Transverse colon (tissue), 4 donors: Measurements from ENCODE around the gene GPR152.

Experiments
- CTCF ChIP-seq, 5 experiments: fragments of 200-600 bp in 3 of 5; fragments of 450-650 bp in 2 of 5; sonication (generic) in 3 of 5; IDR thresholded peaks; 1 replicate in 2 of 5; 2 replicates in 3 of 5; pipeline ENCODE4 v1.5.1; 2016 to 2017; ENCODE audit warnings: antibody characterized with exemption in 5 of 5, inconsistent platforms in 3 of 5, mild to moderate bottlenecking in 2 of 5, moderate library complexity in 1 of 5
- POLR2A ChIP-seq: fragments of 450-650 bp; IDR thresholded peaks from one replicate; pipeline ENCODE4 v1.6.1; 2016; ENCODE audit warnings: antibody characterized with exemption, mild to moderate bottlenecking, moderate library complexity
- POLR2AphosphoS5 ChIP-seq, 3 donors: sonication (generic); formaldehyde crosslinking; IDR thresholded peaks; one replicate each; pipeline ENCODE4 v1.6.1; 2016; ENCODE audit warnings: antibody characterized with exemption in 3 of 3

- TF ChIP-seq POLR2A (no peak), CTCF (IDR thresholded peaks at IDR 0.05) (no peak), POLR2AphosphoS5 (IDR thresholded peaks at IDR 0.05) (no peak)
Measured at GRCh38 chr11:67497656-67498291, 45.2 kb upstream of the GPR152 start.
